Measurements from ENCODE around the gene ADGRB3.
"Not testable (repeated sequence)": the region's sequence is repeated elsewhere in the genome, so short reads cannot be mapped to it uniquely, and the experiment has no call there.

Gene ADGRB3

GRCh38 chr6:68737061-68737460 lies 102.0 kb downstream of the ADGRB3 start:
- in situ Hi-C loops (cut with MboI; ENCODE audit: low sequenced_read_pairs) = no loop called here

- in situ Hi-C loops (cut with MboI; ENCODE audit: low sequenced_read_pairs) = no loop called here
Measured at GRCh38 chr6:68738039-68738438, 103.0 kb downstream of the ADGRB3 start.

GRCh38 chr6:68740828-68741500 lies 105.9 kb downstream of the ADGRB3 start:
- in situ Hi-C loops (cut with MboI; ENCODE audit: low sequenced_read_pairs) = no loop called here

- in situ Hi-C loops (cut with MboI; ENCODE audit: low sequenced_read_pairs) = no loop called here
Measured at GRCh38 chr6:68741501-68742386, 106.7 kb downstream of the ADGRB3 start.

GRCh38 chr6:68743099-68743498 lies 108.0 kb downstream of the ADGRB3 start:
- in situ Hi-C loops (cut with MboI; ENCODE audit: low sequenced_read_pairs) = no loop called here

- in situ Hi-C loops (cut with MboI; ENCODE audit: low sequenced_read_pairs) = not testable (repeated sequence)
Measured at GRCh38 chr6:68744376-68744775, 109.3 kb downstream of the ADGRB3 start.

- in situ Hi-C loops (cut with MboI; ENCODE audit: low sequenced_read_pairs) = no loop called here
Measured at GRCh38 chr6:68746376-68746775, 111.3 kb downstream of the ADGRB3 start.

- in situ Hi-C loops (cut with MboI; ENCODE audit: low sequenced_read_pairs) = no loop called here
Measured at GRCh38 chr6:68747110-68747790, 112.2 kb downstream of the ADGRB3 start.

GRCh38 chr6:68747832-68748231 lies 112.8 kb downstream of the ADGRB3 start:
- in situ Hi-C loops (cut with MboI; ENCODE audit: low sequenced_read_pairs) = not testable (repeated sequence)

GRCh38 chr6:68754681-68755213 lies 119.7 kb downstream of the ADGRB3 start:
- in situ Hi-C loops (cut with MboI; ENCODE audit: low sequenced_read_pairs) = no loop called here

GRCh38 chr6:68756454-68757375 lies 121.6 kb downstream of the ADGRB3 start:
- in situ Hi-C loops (cut with MboI; ENCODE audit: low sequenced_read_pairs) = no loop called here

- in situ Hi-C loops (cut with MboI; ENCODE audit: low sequenced_read_pairs) = no loop called here
Measured at GRCh38 chr6:68757821-68758220, 122.7 kb downstream of the ADGRB3 start.

- in situ Hi-C loops (cut with MboI; ENCODE audit: low sequenced_read_pairs) = no loop called here
Measured at GRCh38 chr6:68758559-68758958, 123.5 kb downstream of the ADGRB3 start.

GRCh38 chr6:68760485-68760884 lies 125.4 kb downstream of the ADGRB3 start:
- in situ Hi-C loops (cut with MboI; ENCODE audit: low sequenced_read_pairs) = no loop called here

- in situ Hi-C loops (cut with MboI; ENCODE audit: low sequenced_read_pairs) = no loop called here
Measured at GRCh38 chr6:68760941-68761676, 126.0 kb downstream of the ADGRB3 start.

GRCh38 chr6:68761985-68762384 lies 126.9 kb downstream of the ADGRB3 start:
- in situ Hi-C loops (cut with MboI; ENCODE audit: low sequenced_read_pairs) = no loop called here

- in situ Hi-C loops (cut with MboI; ENCODE audit: low sequenced_read_pairs) = no loop called here
Measured at GRCh38 chr6:68771426-68771825, 136.3 kb downstream of the ADGRB3 start.

GRCh38 chr6:68774843-68775242 lies 139.8 kb downstream of the ADGRB3 start:
- in situ Hi-C loops (cut with MboI; ENCODE audit: low sequenced_read_pairs) = no loop called here

- in situ Hi-C loops (cut with MboI; ENCODE audit: low sequenced_read_pairs) = no loop called here
Measured at GRCh38 chr6:68776354-68776753, 141.3 kb downstream of the ADGRB3 start.

- in situ Hi-C loops (cut with MboI; ENCODE audit: low sequenced_read_pairs) = no loop called here
Measured at GRCh38 chr6:68777956-68778355, 142.9 kb downstream of the ADGRB3 start.
